Activated CD4-positive, alpha-beta memory T cell treated with anti-CD3 and anti-CD28 coated beads, Interleukin-2, amount 10 ng/mL, durations not matched to agents 7 days and 5 days (primary cell): Measurements from ENCODE around the gene MRPL14. TPM values are rescaled to one million over a fixed set of nuclear protein-coding genes. Genes with fewer than 3 reads are reported as not detected.

ENCODE experiments used
- CTCF ChIA-PET: fragments of 350-600 bp; sonication (Branson Sonifier 250); formaldehyde crosslinking; loops from one replicate; lab custom pipeline; 2021; ENCODE audit warnings: antibody characterized with exemption, inconsistent platforms; lab: Charles Lee
- POLR2A ChIA-PET: fragments of 350-600 bp; sonication (Branson Sonifier 250); formaldehyde crosslinking; loops from one replicate; lab custom pipeline; 2021; ENCODE audit warnings: antibody characterized with exemption; lab: Charles Lee
- DNase-seq: peaks from one replicate; pipeline ENCODE4 v3.0.0-alpha.2; 2020
- H3K27ac Mint-ChIP-seq: one replicate; pipeline ENCODE4 v1.8.0; 2021; ENCODE audit warnings: mild to moderate bottlenecking, mixed read lengths
- H3K27me3 Mint-ChIP-seq: one replicate; pipeline ENCODE4 v1.8.0; 2021; ENCODE audit warnings: mixed read lengths
- H3K36me3 Mint-ChIP-seq: one replicate; pipeline ENCODE4 v1.8.0; 2021; ENCODE audit warnings: low read depth, mixed read lengths
- H3K4me1 Mint-ChIP-seq: one replicate; pipeline ENCODE4 v1.8.0; 2021; ENCODE audit warnings: mixed read lengths
- H3K4me3 Mint-ChIP-seq: one replicate; pipeline ENCODE4 v1.8.0; 2021; ENCODE audit warnings: mild to moderate bottlenecking, mixed read lengths
- H3K9me3 Mint-ChIP-seq: one replicate; pipeline ENCODE4 v1.8.0; 2021; ENCODE audit warnings: mixed read lengths
- total RNA-seq, 2 experiments: library from RNA; stranded (reverse); gene quantifications; one replicate each; pipeline ENCODE4 v1.2.3, GENCODE V29; 2021

Gene MRPL14
- total RNA-seq, 2 experiments from 2014 or later: 36.0 to 39.0 TPM

DNA sequence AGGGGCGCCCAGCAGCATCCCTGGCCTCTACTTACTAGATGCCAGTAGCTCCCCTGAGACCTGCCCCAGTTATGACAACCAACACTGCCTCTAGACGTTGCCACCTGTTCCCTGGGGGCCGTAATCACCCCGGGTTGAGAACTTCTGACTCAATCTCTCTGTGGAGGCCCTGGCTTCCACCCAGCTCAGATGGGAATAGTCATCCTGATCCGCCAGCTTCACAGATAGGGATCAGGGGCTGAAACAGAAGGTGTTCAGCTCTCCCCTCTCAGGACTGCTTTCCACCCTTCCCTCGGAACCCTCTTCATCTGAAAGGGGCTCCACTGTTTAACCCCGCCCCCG, 34.7 kb upstream of the MRPL14 start:
- no peak overlapping the region for H3K27ac Mint-ChIP-seq
- peaks cover 4% of the 10 kb centered on the region for H3K4me1 Mint-ChIP-seq
- ChIA-PET POLR2A (interaction anchor here (0.6 to 2.0 kb wide), 2 partner anchors 59 to 85 kb away, joined by 5 read pairs; partner anchors contain the start of gene HSP90AB1), CTCF (interaction anchor here (2.7 kb wide), 1 partner anchor 10 kb away, joined by 9 read pairs; no protein-coding TSS in a partner anchor)
- DNase-seq: no peak
- H3K27me3 Mint-ChIP-seq: peaks cover 32% of the 10 kb centered on the region
- no peak overlapping the region for H3K4me3 Mint-ChIP-seq
- no peaks in the 10 kb centered on the region for H3K36me3 Mint-ChIP-seq
- no peaks in the 10 kb centered on the region for H3K9me3 Mint-ChIP-seq

DNA sequence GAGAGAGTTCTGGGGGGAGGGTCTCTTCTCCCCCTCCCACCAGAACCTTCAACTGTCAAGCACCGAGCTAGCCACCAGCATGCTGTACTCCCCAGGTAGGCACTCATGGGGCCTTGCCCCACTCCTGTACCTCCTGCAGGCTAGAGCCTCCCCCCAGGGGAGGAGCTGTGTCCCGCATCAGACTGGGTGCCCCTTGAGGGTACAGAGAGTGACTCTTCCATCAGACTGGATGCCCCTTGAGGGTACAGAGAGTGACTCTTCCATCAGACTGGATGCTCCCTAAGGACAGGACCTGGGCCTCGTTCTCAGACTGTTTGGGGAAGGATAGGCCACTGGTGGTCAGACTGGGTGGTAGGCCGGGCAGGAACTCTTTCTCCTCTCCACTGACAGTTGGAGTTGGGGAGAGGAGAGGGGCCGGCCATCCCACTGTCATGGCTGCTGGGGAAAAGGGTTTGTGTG, 31.5 kb upstream of the MRPL14 start, which contains the start of gene CAPN11:
CAPN11 (plus strand) TSS at position 51 of the 459 bp plus-strand sequence; CDS start at position 80, 29 bp downstream.
- Mint-ChIP-seq H3K4me3 (no peak within 1 kb of the TSS), H3K27ac (no peak within 1 kb of the TSS), H3K27me3 (peaks cover 9% of the 10 kb centered on the region), H3K9me3 (no peaks in the 10 kb centered on the region), H3K36me3 (no peaks in the 10 kb centered on the region), H3K4me1 (peaks cover 6% of the 10 kb centered on the region)
- ChIA-PET POLR2A (no interaction called here), CTCF (no interaction called here)
- no peak for DNase-seq

DNA sequence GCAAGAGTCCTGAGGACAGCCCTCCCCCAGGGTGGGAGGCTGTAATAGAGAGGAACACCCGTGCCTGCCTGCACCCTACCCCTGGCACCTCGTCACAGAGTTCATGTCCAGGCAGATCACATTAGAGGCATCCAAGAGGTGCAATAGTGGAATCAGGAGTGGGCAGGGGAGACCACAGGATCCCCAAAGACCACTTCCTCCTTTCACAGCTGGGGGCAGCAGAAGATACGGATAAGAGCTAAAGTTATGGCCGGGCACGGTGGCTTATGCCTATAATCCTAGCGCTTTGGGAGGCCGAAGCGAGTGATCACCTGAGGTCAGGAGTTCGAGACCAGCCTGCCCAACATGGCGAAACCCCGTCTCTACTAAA, 29.9 kb upstream of the MRPL14 start:
- DNase-seq: no peak
- Mint-ChIP-seq H3K27me3 (no peaks in the 10 kb centered on the region), H3K36me3 (no peaks in the 10 kb centered on the region), H3K4me1 (peaks cover 4% of the 10 kb centered on the region), H3K27ac (no peak overlapping the region), H3K9me3 (no peaks in the 10 kb centered on the region), H3K4me3 (no peak overlapping the region)
- ChIA-PET POLR2A (no interaction called here), CTCF (no interaction called here)

DNA sequence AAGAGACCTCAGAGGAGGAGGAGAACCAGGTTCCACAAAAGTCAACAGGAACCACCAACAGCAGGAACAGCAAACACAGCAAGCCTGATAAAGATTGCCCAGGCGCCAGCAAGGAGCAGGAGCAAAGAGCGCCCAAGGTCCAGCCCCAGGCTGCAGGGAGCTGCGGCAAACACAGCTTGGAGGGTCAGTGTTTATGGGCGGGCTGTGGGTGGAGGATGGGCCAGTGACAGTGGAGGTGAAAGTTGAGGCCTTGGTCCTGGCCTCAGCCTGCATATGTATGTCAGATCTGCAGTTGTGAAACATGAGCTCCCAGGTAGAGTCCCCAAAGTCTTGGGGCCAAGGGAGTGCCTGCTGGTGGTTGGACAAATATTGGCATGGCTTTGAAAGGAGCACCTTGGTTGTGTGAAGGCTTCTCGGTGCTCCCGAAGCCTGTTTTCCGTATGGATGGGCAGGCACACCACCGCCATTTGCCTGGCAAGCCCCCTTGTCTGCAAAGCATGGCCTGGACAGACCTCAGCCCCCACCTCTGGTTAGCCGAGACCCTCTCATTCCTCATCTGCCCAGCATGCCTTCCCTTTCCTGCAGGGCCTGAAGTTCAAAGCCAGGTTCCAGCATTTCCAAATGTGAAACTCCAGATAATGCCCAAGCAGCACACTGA, 29.4 kb upstream of the MRPL14 start:
- Mint-ChIP-seq H3K4me1 (peaks cover 5% of the 10 kb centered on the region), H3K27ac (no peak overlapping the region), H3K9me3 (no peaks in the 10 kb centered on the region), H3K27me3 (no peaks in the 10 kb centered on the region), H3K4me3 (no peak overlapping the region), H3K36me3 (no peaks in the 10 kb centered on the region)
- DNase-seq: no peak
- ChIA-PET POLR2A (no interaction called here), CTCF (no interaction called here)

DNA sequence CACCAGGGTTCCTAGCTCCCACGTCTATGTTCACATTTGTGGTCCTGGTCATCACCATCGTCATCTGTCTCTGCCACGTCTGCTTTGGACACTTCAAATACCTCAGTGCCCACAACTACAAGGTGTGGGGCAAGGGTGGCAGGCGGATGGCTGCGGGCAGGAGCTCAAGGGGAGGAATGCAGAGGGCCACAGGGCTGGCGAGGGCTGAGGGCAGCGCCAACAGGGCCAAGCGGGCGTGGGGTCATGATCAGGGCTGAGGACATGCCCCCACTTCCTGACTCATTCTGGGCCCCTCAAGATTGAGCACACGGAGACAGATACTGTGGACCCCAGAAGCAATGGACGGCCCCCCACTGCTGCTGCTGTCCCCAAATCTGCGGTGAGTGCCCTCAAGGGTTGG, 26.8 kb upstream of the MRPL14 start:
- POLR2A ChIA-PET: interaction anchor here (1.0 kb wide), 1 partner anchor 93 kb away, joined by 3 read pairs; the partner anchor contains the start of gene HSP90AB1
- Mint-ChIP-seq H3K4me3 (no peak overlapping the region), H3K4me1 (peaks cover 5% of the 10 kb centered on the region), H3K27ac (no peak overlapping the region), H3K9me3 (no peaks in the 10 kb centered on the region), H3K27me3 (no peaks in the 10 kb centered on the region), H3K36me3 (no peaks in the 10 kb centered on the region)
- CTCF ChIA-PET: interaction anchor here (0.7 to 2.4 kb wide), 3 partner anchors 16 to 58 kb away, joined by 3 to 12 read pairs (median 5); no protein-coding TSS in a partner anchor
- no peak for DNase-seq

DNA sequence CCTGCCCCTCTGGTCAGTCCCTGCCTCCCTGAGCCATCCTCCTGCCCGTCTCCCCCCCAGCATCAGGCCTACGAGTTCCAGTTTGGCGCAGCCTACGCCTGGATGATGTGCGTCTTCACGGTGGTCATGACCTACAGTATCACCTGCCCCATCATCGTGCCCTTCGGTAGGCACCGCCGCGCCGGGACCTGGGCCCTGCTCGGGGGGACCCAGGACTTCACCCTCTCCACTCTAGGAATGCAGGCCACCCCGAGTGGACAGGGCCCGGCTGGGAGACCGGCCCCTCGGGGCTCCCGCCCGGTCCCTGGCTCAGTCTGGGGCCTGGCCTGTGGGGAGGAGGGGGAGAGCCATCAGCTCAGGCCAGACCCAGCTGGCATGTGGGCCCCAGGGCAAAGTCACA, 25.3 kb upstream of the MRPL14 start:
- H3K27me3 Mint-ChIP-seq: no peaks in the 10 kb centered on the region
- no peaks in the 10 kb centered on the region for H3K9me3 Mint-ChIP-seq
- CTCF ChIA-PET: interaction anchor here (0.8 to 2.4 kb wide), 3 partner anchors 38 to 56 kb away, joined by 3 to 12 read pairs (median 5); no protein-coding TSS in a partner anchor
- no peak overlapping the region for H3K4me3 Mint-ChIP-seq
- H3K4me1 Mint-ChIP-seq: peaks cover 5% of the 10 kb centered on the region
- DNase-seq: no peak
- H3K27ac Mint-ChIP-seq: no peak overlapping the region
- POLR2A ChIA-PET: no interaction called here
- H3K36me3 Mint-ChIP-seq: peaks cover 4% of the 10 kb centered on the region

DNA sequence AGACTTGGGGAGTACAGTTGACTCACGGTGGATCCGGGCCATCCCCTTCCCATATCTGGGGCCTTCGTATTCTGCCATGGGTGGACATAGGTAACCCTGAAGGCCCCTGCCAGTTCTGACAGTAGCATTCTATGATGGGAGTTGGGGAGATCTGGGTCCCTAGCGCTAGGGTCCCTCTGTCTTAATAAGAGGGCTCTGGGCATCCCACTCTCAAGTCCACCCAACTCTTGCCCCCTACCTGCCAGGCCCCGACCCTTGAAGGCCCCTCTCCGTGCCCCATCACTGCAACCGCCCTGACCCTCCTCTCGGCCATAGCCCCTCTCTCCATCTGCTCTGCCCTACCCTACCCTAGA, 24.8 kb upstream of the MRPL14 start:
- H3K27me3 Mint-ChIP-seq: no peaks in the 10 kb centered on the region
- no peak for DNase-seq
- H3K9me3 Mint-ChIP-seq: no peaks in the 10 kb centered on the region
- peaks cover 4% of the 10 kb centered on the region for H3K36me3 Mint-ChIP-seq
- no peak overlapping the region for H3K4me3 Mint-ChIP-seq
- ChIA-PET CTCF (interaction anchor here (4.9 kb wide), 1 partner anchor 54 kb away, joined by 30 read pairs; no protein-coding TSS in a partner anchor), POLR2A (no interaction called here)
- peaks cover 5% of the 10 kb centered on the region for H3K4me1 Mint-ChIP-seq
- no peak overlapping the region for H3K27ac Mint-ChIP-seq

DNA sequence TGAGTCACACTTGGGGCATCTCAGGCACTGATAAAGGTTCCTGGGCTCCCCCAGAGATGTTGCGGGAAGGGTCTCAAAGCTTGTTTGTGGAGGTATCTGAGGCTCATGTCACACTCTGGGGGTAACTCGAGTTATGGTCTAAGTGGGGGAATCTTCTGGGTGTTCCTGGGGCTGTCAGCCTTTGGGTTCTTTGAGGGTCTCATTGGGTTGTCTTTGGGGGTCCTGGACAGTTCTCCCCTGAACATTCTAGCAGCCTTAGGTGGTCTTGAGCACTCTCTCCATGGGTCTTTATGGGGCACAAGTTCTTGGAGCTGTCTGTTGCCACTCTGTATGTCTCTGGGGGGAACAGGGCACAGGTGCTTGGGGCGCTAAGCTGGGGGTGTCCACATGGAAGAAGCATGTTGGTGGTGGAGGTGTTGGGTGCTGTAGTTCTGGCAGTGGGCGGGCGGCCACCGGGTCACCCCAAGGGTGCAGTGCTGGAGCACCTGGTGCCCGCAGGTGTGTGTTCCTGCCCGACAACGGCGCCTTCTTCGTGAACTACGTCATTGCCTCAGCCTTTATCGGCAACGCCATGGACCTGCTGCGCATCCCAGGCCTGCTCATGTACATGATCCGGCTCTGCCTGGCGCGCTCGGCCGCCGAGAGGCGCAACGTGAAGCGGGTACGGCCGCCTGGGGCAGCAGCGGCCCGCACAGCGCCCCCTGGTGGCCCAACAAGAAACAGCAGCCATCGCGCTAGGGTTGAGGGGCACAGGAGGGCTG, 24.3 kb upstream of the MRPL14 start:
- Mint-ChIP-seq H3K9me3 (no peaks in the 10 kb centered on the region), H3K36me3 (peaks cover 4% of the 10 kb centered on the region), H3K27ac (no peak overlapping the region), H3K27me3 (no peaks in the 10 kb centered on the region), H3K4me3 (no peak overlapping the region), H3K4me1 (peaks cover 5% of the 10 kb centered on the region)
- ChIA-PET CTCF (interaction anchor here (0.7 to 4.9 kb wide), 6 partner anchors 14 to 56 kb away, joined by 3 to 30 read pairs (median 4); no protein-coding TSS in a partner anchor), POLR2A (no interaction called here)
- peak; percentile 79 for DNase-seq

DNA sequence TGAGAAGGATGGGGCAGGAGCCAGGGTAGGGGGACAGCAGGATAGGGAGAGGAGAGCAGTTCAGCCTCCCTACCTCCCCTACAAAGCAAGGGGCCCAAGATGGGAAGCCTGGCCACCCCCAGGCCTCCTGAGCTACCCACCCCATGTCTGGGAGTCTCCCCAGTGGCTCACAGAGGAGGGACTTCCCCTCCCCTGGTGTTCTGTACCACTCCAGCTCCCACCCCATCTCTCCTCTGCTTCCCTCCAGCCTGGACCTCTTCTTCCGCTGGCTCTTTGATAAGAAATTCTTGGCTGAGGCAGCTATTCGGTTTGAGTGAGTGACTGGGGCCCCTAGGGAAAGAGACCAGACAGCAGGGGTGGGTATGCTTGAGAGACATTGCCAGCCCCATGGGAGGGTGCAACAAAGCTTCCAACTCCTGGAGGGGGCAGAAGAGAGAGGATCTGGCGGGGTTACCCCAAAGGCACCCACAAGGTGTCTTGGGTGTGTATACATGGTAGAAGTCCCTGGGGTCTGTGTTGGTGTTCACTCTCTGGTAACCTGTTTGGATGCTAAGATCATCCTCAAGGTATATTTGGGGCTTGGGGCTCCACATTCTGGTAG, 23.2 kb upstream of the MRPL14 start:
- H3K27ac Mint-ChIP-seq: no peak overlapping the region
- POLR2A ChIA-PET: no interaction called here
- H3K4me1 Mint-ChIP-seq: peaks cover 9% of the 10 kb centered on the region
- DNase-seq: no peak
- no peak overlapping the region for H3K4me3 Mint-ChIP-seq
- H3K27me3 Mint-ChIP-seq: no peaks in the 10 kb centered on the region
- CTCF ChIA-PET: interaction anchor here (1.6 to 4.9 kb wide), 2 partner anchors 22 to 52 kb away, joined by 4 to 30 read pairs; no protein-coding TSS in a partner anchor
- no peaks in the 10 kb centered on the region for H3K9me3 Mint-ChIP-seq
- peaks cover 6% of the 10 kb centered on the region for H3K36me3 Mint-ChIP-seq

DNA sequence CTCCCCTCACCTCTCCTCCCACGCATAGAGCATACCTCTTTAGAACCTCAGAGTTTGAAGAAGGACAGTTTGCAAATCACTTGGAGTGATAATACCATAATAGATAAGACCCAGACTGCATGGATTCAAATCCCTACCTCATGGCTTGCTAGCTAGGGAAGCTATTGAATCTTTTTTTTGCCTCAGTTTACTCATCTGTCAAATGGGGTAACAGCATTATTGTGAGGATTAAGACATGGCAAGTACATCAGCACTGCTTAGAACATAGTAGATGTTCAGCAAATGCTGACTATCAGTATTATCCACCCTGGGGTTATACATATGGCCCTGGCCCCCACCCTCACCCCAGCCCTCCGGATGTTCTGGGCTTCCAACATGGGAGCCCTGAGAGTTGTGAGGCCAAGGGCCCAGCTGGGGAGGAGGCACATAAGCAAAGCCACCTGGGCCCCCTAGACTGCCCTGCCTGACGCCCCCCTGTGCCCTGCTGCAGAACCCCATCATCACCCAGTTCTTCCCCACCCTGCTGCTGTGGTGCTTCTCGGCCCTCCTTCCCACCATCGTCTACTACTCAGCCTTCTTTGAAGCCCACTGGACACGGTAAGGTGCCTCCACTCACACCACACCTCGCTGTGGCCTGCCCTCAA, 22.2 kb upstream of the MRPL14 start:
- Mint-ChIP-seq H3K4me3 (no peak overlapping the region), H3K27me3 (no peaks in the 10 kb centered on the region)

DNA sequence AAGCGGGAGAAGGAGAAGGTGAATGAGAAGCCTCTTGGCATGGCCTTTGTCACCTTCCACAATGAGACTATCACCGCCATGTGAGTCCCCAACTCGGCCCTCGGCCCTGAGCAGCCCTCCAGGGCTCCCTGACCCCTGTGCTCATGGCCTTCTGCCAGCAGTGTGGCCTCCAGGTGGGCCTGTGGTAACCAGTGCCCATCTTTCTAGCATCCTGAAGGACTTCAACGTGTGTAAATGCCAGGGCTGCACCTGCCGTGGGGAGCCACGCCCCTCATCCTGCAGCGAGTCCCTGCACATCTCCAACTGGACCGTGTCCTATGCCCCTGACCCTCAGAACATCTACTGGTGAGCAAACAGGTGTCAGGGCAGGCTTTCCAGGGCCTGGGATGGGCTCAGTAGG, 21.1 kb upstream of the MRPL14 start:
- Mint-ChIP-seq H3K4me3 (no peak overlapping the region), H3K27ac (no peak overlapping the region), H3K9me3 (no peaks in the 10 kb centered on the region), H3K4me1 (peaks cover 8% of the 10 kb centered on the region), H3K27me3 (no peaks in the 10 kb centered on the region), H3K36me3 (peaks cover 6% of the 10 kb centered on the region)
- no peak for DNase-seq
- POLR2A ChIA-PET: no interaction called here
- CTCF ChIA-PET: interaction anchor here (1.2 to 4.9 kb wide), 2 partner anchors 25 to 50 kb away, joined by 4 to 30 read pairs; no protein-coding TSS in a partner anchor

More for the DNA sequence above, 22.2 kb upstream of the MRPL14 start:
- Mint-ChIP-seq H3K36me3 (peaks cover 6% of the 10 kb centered on the region), H3K27ac (no peak overlapping the region), H3K9me3 (no peaks in the 10 kb centered on the region), H3K4me1 (peaks cover 8% of the 10 kb centered on the region)
- ChIA-PET POLR2A (no interaction called here), CTCF (interaction anchor here (4.9 kb wide), 1 partner anchor 51 kb away, joined by 30 read pairs; no protein-coding TSS in a partner anchor)
- DNase-seq: no peak

DNA sequence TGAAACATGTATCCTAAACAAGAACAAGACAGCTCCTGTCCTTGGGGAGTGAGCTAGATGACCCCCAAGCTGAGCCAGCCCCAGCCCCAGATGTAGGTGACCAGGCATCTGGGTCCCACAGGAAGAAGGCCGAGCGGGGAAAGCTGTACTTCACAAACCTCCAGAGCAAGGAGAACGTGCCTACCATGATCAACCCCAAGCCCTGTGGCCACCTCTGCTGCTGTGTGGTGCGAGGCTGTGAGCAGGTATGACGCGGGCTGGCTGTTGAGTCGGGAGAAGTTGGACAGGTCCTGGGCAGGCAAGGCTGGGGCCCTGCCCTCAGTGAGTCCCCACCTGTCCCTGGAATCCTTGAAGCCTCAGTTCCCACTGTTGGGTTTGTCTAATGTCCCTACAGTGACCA, 20.0 kb upstream of the MRPL14 start:
- Mint-ChIP-seq H3K9me3 (no peaks in the 10 kb centered on the region), H3K4me1 (peaks cover 8% of the 10 kb centered on the region), H3K4me3 (no peak overlapping the region), H3K27ac (no peak overlapping the region), H3K27me3 (no peaks in the 10 kb centered on the region), H3K36me3 (peaks cover 6% of the 10 kb centered on the region)
- ChIA-PET CTCF (interaction anchor here (0.7 to 4.9 kb wide), 3 partner anchors 26 to 496 kb away, joined by 3 to 30 read pairs (median 4); no protein-coding TSS in a partner anchor), POLR2A (no interaction called here)
- DNase-seq: no peak
